SK-N-DZ (cell line): ENCODE results near the gene NEFH.
A peak's percentile ranks its signal among the peaks of the same experiment; 100 is the strongest.
"Not testable (repeated sequence)": the region's sequence is repeated elsewhere in the genome, so short reads cannot be mapped to it uniquely, and the experiment has no call there.

ENCODE experiments used
- DNase-seq: peaks from one replicate; pipeline ENCODE4 v3.0.0-alpha.2; 2015; ENCODE audit warnings: low spot score

The NEFH gene

GRCh38 chr22:29461263-29461662 lies 18.8 kb upstream of the NEFH start:
- no peak for DNase-seq

DNA sequence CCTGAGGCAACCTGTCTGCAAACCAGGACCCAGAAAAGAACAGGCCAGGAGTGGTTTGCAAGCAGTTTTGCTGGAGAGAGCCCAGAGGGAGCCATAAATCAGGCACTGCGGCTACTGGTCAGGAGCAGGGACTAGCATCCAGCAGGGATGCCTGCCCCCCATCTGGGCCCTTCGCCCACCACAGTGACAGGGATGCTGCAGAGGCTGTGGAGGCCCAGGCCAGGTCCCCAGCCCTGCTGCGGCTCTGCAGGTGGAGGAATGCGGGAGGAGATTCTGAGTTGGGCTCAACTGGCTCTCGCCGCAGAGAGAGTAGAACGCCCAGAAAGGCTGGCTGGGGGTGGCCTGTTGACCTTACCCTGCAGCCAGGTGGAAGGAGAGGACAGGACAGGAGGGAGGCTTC lies 16.4 kb upstream of the NEFH start:
- DNase-seq, result no peak

- no peak for DNase-seq
These were observed 15.4 kb upstream of the NEFH start for GRCh38 chr22:29464581-29464980.

GRCh38 chr22:29469755-29470154 lies 10.3 kb upstream of the NEFH start:
- DNase-seq, result no peak

GRCh38 chr22:29470159-29470855 lies 9.7 kb upstream of the NEFH start:
- no peak for DNase-seq

GRCh38 chr22:29473001-29473400 lies 7.0 kb upstream of the NEFH start:
- no peak for DNase-seq

DNA sequence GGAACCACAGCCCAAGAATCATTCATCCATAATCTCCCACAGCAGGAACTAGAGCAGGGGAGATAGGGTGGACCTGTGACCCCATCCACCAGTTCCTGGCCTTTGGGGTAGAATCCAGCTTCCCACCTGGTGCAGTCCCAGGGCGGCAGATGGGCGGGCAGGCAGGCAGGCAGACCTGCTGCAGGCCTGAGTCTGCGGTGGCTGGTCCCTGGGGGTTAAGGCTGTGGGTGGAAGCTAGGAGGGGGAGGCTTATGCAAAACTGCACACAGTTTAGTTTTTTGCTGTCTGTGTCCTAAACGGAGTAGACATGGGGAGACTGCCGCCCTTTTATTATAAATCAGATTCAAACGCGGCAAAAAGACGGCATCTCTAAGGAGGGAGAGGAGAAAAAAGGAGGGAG lies 4.5 kb upstream of the NEFH start:
- no peak for DNase-seq

DNA sequence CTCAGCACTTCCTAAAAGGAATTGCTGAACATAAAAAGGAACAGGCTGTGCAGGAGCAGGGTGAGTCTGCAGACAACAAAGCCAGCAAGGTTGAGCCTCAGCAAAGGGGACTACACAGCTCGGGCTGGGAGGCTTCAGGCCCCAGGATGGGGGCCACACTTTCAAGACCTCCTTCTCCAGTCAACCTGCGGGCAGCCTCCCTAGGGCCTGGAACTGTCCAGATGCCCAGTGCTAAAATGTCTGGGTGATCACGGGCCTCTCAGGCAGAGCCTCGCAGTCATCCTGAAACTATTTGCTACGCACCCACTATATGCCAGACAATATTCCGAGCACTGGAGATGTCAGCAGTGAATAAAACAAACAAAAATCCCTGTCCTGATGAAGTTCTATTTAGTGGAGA lies 3.9 kb upstream of the NEFH start:
- DNase-seq, result no peak

GRCh38 chr22:29477723-29478318 lies 2.2 kb upstream of the NEFH start:
- peak; percentile 55 for DNase-seq

DNA sequence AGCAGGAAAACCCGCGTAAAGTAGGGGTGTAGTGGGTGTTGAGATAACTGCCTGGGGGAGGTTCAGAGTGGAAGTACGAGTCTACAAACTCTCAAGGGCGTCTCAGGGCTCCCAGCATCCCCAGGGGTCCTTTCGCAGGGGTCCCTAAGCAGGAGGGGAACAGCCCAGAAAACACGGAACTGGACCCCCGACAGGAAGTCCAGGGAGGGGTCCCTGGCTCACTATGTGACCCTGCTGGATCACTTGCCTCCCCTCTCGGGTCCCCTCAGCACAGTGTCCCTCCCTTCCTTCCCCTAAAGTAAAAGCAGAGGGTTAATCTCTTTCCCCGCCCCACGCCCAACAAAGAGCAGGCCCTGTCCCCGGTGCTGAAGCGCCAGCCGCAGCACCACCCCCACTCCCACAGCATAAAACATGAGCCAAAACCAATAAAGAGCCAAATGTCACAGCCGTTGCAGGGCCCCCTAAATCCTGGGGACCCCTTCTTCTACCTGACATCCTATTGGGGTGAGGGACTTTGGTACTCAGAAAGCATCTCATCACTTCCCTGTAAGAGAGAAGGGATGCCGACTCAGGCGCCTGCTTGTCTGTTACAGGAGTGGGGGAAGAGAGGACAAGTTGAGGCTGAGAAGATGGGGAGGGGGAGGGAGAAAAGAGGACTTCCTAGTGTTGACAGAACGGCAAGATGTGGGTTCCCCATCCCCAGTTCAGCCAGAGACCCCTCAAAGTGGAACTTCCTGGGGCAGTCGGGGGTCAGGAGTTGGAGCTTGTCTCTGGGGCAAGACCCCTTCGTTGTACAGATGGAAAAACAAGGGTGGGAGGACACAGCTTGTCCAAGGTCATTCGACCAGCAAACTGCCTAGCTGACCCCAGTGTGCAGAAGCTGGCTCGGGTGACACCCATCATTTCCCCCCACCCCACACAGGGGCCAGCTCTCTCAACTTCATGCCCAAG lies 1.4 kb upstream of the NEFH start:
- DNase-seq, result no peak

DNA sequence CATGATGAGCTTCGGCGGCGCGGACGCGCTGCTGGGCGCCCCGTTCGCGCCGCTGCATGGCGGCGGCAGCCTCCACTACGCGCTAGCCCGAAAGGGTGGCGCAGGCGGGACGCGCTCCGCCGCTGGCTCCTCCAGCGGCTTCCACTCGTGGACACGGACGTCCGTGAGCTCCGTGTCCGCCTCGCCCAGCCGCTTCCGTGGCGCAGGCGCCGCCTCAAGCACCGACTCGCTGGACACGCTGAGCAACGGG lies 169 bp downstream of the NEFH start:
- DNase-seq, result no peak

DNA sequence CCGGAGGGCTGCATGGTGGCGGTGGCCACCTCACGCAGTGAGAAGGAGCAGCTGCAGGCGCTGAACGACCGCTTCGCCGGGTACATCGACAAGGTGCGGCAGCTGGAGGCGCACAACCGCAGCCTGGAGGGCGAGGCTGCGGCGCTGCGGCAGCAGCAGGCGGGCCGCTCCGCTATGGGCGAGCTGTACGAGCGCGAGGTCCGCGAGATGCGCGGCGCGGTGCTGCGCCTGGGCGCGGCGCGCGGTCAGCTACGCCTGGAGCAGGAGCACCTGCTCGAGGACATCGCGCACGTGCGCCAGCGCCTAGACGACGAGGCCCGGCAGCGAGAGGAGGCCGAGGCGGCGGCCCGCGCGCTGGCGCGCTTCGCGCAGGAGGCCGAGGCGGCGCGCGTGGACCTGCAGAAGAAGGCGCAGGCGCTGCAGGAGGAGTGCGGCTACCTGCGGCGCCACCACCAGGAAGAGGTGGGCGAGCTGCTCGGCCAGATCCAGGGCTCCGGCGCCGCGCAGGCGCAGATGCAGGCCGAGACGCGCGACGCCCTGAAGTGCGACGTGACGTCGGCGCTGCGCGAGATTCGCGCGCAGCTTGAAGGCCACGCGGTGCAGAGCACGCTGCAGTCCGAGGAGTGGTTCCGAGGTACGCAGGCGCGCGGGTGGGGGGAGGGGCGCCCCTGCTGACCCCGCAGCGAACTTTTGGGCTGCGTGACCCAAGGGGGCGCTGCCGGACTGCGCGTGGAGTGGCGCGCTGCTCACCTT lies 670 bp downstream of the NEFH start:
- peak; percentile 69 for DNase-seq

DNA sequence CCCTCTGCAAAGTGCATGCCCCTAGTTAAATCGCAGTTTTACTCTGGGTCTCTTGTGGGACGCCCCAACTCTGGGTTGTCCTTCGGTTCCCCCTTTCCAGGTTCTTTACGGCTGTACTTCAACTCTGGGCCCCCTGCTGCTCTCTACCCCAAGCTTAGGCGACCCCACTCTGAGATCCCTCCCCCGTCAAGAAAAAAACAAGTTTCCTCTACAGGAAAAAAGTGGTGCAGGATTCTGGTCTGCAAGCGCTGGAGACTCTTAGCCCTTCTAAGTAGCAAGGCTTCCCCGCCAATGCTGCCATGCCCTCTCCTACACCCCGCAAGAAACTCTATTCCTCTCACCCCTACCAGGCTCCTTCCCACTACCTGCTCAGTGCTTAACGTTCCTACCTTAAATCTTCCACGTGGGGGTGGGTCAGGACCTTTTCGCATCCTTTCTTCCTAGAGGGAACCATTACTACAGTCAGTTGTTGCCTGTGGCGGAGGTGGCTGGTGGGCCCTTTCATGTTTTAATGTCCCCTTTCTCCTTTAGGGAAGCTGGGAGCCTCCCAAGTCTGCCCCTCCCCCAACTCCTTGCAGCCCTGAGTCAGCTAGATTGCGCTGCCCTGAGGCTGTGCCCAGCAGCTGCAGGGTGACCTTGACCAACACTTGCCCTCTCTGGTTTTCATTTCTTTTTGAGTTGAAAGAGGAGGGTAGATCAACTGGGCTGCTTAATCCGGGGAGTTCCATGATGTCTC lies 1.4 kb downstream of the NEFH start:
- no peak for DNase-seq

- DNase-seq, result no peak
These were observed 2.2 kb downstream of the NEFH start for GRCh38 chr22:29482253-29482652.

GRCh38 chr22:29482726-29483125 lies 2.7 kb downstream of the NEFH start:
- DNase-seq, result no peak

- no peak for DNase-seq
These were observed 3.2 kb downstream of the NEFH start for GRCh38 chr22:29483254-29483653.

- no peak for DNase-seq
These were observed 4.6 kb downstream of the NEFH start for GRCh38 chr22:29484642-29485041.

DNA sequence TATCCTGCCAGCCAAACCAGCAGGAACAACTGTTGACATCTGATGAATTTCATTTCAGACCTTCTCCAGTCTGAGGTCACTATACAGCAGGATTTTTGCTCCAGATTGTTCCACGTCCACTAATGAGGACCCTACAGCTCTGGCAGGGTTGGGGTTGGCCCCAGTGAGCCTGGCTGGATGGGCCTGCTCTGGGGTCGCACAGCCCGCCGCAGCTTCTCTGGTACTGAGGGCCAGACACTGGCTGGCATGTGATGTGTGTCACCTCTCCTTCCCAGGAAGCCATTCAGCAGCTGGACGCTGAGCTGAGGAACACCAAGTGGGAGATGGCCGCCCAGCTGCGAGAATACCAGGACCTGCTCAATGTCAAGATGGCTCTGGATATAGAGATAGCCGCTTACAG lies 5.4 kb downstream of the NEFH start:
- DNase-seq, result peak; percentile 24

GRCh38 chr22:29487426-29487986 lies 7.5 kb downstream of the NEFH start:
- DNase-seq, result no peak

- not testable (repeated sequence) for DNase-seq
These were observed 9.2 kb downstream of the NEFH start for GRCh38 chr22:29489127-29489780.

- no peak for DNase-seq
These were observed 11.0 kb downstream of the NEFH start for GRCh38 chr22:29491012-29491411.
